ENCODE measurements around the gene CDO1. TPM values are rescaled to one million over a fixed set of nuclear protein-coding genes. Genes with fewer than 3 reads are reported as not detected.

Gene CDO1
- 1.6 and 3.6 TPM in 2 replicates for total RNA-seq

GRCh38 chr5:115816226-115817081, at the start of gene CDO1:
Gene CDO1, minus strand, starts transcription at chr5:115816659. Its CDS starts 262 bp downstream, at chr5:115816397.
- peak in 1 of 2 donors; percentile 46 for DNase-seq (ENCODE audit: low read depth in 2 of 2)

GRCh38 chr5:115859378-115859777, 42.9 kb upstream of the CDO1 start:
- no peak for DNase-seq (ENCODE audit: low read depth in 2 of 2)

- no peak for DNase-seq (ENCODE audit: low read depth in 2 of 2)
Observed at GRCh38 chr5:115858396-115858795, 41.9 kb upstream of the CDO1 start.

GRCh38 chr5:115857626-115858349, 41.3 kb upstream of the CDO1 start:
- DNase-seq (ENCODE audit: low read depth in 2 of 2): peak in 1 of 2 donors; percentile 65

- DNase-seq (ENCODE audit: low read depth in 2 of 2): peak in 1 of 2 donors; percentile 41
Observed at GRCh38 chr5:115857057-115857479, 40.6 kb upstream of the CDO1 start.

- DNase-seq (ENCODE audit: low read depth in 2 of 2): no peak
Observed at GRCh38 chr5:115855959-115856358, 39.5 kb upstream of the CDO1 start.

GRCh38 chr5:115854139-115854538, 37.7 kb upstream of the CDO1 start:
- DNase-seq (ENCODE audit: low read depth in 2 of 2): no peak

- peak; percentile 43 to 58 for DNase-seq (ENCODE audit: low read depth in 2 of 2)
Observed at GRCh38 chr5:115850744-115851416, 34.4 kb upstream of the CDO1 start.

- no peak for DNase-seq (ENCODE audit: low read depth in 2 of 2)
Observed at GRCh38 chr5:115849258-115849798, 32.9 kb upstream of the CDO1 start.

GRCh38 chr5:115847290-115847689, 30.8 kb upstream of the CDO1 start:
- DNase-seq (ENCODE audit: low read depth in 2 of 2): no peak

- peak in 1 of 2 donors; percentile 68 for DNase-seq (ENCODE audit: low read depth in 2 of 2)
Observed at GRCh38 chr5:115844321-115844817, 27.9 kb upstream of the CDO1 start.

GRCh38 chr5:115843444-115844130, 27.1 kb upstream of the CDO1 start:
- DNase-seq (ENCODE audit: low read depth in 2 of 2): no peak

GRCh38 chr5:115842952-115843351, 26.5 kb upstream of the CDO1 start:
- DNase-seq (ENCODE audit: low read depth in 2 of 2): peak in 1 of 2 donors; percentile 17

GRCh38 chr5:115842089-115842935, 25.9 kb upstream of the CDO1 start:
- DNase-seq (ENCODE audit: low read depth in 2 of 2): peak; percentile 35 to 84

GRCh38 chr5:115841382-115842088, 25.1 kb upstream of the CDO1 start, which contains the start of the genes AP3S1 and ATG12:
Gene AP3S1, plus strand, starts transcription at chr5:115841935. Its CDS starts 103 bp downstream, at chr5:115842038.
Gene ATG12, minus strand, starts transcription at chr5:115841565. Its CDS starts 13 bp downstream, at chr5:115841552.
- DNase-seq (ENCODE audit: low read depth in 2 of 2): peak; percentile 84 to 93

- DNase-seq (ENCODE audit: low read depth in 2 of 2): no peak
Observed at GRCh38 chr5:115840873-115841272, 24.4 kb upstream of the CDO1 start.

- peak in 1 of 2 donors; percentile 65 for DNase-seq (ENCODE audit: low read depth in 2 of 2)
Observed at GRCh38 chr5:115838885-115839518, 22.5 kb upstream of the CDO1 start.

- no peak for DNase-seq (ENCODE audit: low read depth in 2 of 2)
Observed at GRCh38 chr5:115835481-115835880, 19.0 kb upstream of the CDO1 start.
